Subcutaneous abdominal adipose tissue (tissue), 5 donors: ENCODE results near the gene EFCAB6.

Experiments
- H3K27ac ChIP-seq: one replicate; pipeline ENCODE4 v1.7.0; 2013; ENCODE audit warnings: low read depth, mild to moderate bottlenecking, inconsistent platforms, low read length, moderate library complexity
- H3K27me3 ChIP-seq, 5 donors: one replicate each; pipeline ENCODE4 v1.7.0; 2013; ENCODE audit warnings: low read length in 5 of 5, inconsistent platforms in 1 of 5; ENCODE audit not compliant: control insufficient read depth in 5 of 5, insufficient read depth in 4 of 5
- H3K36me3 ChIP-seq, 5 donors: one replicate each; pipeline ENCODE4 v1.7.0; 2013; ENCODE audit warnings: low read length in 5 of 5; ENCODE audit not compliant: control insufficient read depth in 5 of 5, insufficient read depth in 5 of 5
- H3K4me1 ChIP-seq, 5 donors: one replicate each; pipeline ENCODE4 v1.7.0; 2013; ENCODE audit warnings: low read length in 5 of 5, mild to moderate bottlenecking in 3 of 5, moderate library complexity in 1 of 5; ENCODE audit not compliant: control insufficient read depth in 5 of 5, insufficient read depth in 5 of 5
- H3K4me3 ChIP-seq, 5 donors: one replicate each; pipeline ENCODE4 v1.7.0; 2013; ENCODE audit warnings: low read length in 5 of 5, low read depth in 1 of 5
- H3K9ac ChIP-seq, 5 donors: one replicate each; pipeline ENCODE4 v1.7.0; 2013; ENCODE audit warnings: low read length in 5 of 5, mild to moderate bottlenecking in 4 of 5, moderate library complexity in 3 of 5
- H3K9me3 ChIP-seq, 5 donors: one replicate each; pipeline ENCODE4 v1.7.0; 2013; ENCODE audit warnings: low read length in 5 of 5; ENCODE audit not compliant: control insufficient read depth in 5 of 5
- donor health status: healthy.
- donor health status: healthy.
- donor health status: healthy.
- donor health status: healthy.
- donor health status: healthy.

EFCAB6 gene

DNA sequence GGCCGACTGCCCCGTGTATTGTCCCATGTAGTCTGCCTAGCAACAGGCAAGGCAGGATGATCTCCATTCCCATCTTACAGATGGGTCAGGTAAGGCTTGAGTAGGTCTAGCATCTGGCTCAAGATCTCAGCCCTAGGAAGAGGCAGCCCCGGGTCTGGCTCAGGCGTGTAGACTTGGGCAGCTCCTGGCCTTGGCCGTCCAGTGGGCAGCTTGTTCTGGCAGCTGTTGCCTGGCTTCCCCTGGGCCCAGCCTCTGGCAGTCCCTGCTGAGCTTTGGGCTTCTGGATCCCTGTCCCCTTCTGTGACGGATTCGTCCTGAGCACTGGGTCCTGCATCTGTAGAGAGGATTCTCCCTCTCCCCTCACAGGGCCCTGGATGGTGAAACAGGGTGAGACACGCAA, 327.9 kb downstream of the EFCAB6 start:
- H3K9ac ChIP-seq, result no peak overlapping the region
- H3K4me1 ChIP-seq, result no peaks in the 10 kb centered on the region
- no peak overlapping the region for H3K4me3 ChIP-seq
- H3K36me3 ChIP-seq, result no peaks in the 10 kb centered on the region
- H3K27me3 ChIP-seq, result peaks cover 21 to 50% (median 36%) of the 10 kb centered on the region in 5 donors
- H3K27ac ChIP-seq, result no peak overlapping the region
- no peaks in the 10 kb centered on the region for H3K9me3 ChIP-seq

DNA sequence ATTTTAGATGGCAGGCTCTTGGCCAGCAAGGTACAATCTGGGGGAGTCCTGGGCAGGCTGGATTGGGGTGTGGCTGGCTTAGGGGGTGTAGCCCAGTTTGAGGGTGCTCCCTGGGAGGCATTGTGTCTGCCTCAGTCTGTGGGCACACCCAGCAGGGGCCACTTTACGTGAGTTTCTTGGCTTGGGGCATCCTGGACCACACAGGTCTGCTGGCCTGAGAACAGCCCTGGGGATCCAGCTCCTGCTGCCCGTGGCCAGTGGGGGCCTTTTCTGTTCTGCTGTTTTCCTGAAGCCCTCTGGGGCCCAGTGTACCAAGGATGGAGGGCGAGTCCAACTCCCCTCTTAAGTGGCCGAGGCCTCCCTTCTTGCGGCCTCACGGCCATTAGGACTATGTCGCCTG, 328.4 kb downstream of the EFCAB6 start:
- H3K27me3 ChIP-seq, result peaks cover 17 to 47% (median 36%) of the 10 kb centered on the region in 5 donors
- no peak overlapping the region for H3K27ac ChIP-seq

DNA sequence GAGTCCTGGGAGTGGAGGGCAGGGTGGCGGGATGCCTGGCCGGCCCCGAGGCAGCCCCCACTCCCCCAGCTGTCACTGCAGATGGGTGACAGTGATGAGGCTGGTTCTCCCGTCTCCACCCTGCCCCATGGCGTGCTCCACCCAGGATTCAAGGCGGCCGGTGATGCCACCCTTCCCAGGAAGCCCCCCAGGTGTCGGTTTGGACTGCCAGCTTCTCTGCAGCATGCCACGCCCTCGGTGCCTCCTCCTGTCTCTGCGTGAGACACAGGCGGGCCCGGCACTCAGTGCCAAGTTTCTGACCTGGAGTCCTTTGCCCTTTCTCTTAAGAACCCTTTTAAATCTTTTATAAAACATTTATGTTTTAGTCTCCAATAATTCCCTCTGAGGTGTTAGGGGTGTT, 328.8 kb downstream of the EFCAB6 start:
- H3K9me3 ChIP-seq, result no peaks in the 10 kb centered on the region
- H3K36me3 ChIP-seq, result no peaks in the 10 kb centered on the region
- no peak overlapping the region for H3K9ac ChIP-seq
- no peak overlapping the region for H3K27ac ChIP-seq
- no peaks in the 10 kb centered on the region for H3K4me1 ChIP-seq
- H3K4me3 ChIP-seq, result no peak overlapping the region
- peaks cover 16 to 46% (median 36%) of the 10 kb centered on the region in 5 donors for H3K27me3 ChIP-seq

More for the DNA sequence above, 328.4 kb downstream of the EFCAB6 start:
- no peaks in the 10 kb centered on the region for H3K9me3 ChIP-seq
- H3K9ac ChIP-seq, result no peak overlapping the region
- H3K36me3 ChIP-seq, result no peaks in the 10 kb centered on the region
- H3K4me3 ChIP-seq, result no peak overlapping the region
- no peaks in the 10 kb centered on the region for H3K4me1 ChIP-seq

DNA sequence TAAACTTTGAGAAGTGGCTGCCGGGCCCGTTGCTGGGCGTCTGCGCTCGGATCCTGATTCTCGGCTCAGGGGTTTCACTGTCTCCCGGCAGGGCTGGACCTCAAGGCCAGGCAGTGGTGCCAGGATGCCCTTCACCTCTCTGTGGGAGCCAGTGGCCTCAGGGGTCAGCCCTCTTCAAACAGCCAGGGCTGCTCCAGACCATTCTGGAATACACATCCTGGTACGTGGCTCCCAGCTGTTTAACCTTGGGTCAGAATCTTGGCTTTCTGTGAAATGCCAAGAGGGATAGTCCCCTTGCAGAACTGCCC, 329.8 kb downstream of the EFCAB6 start:
- Histone ChIP-seq H3K4me3 (no peak overlapping the region), H3K27me3 (peaks cover 8 to 40% (median 27%) of the 10 kb centered on the region in 5 donors), H3K9me3 (no peaks in the 10 kb centered on the region), H3K4me1 (no peaks in the 10 kb centered on the region), H3K27ac (no peak overlapping the region), H3K9ac (no peak overlapping the region), H3K36me3 (no peaks in the 10 kb centered on the region)

DNA sequence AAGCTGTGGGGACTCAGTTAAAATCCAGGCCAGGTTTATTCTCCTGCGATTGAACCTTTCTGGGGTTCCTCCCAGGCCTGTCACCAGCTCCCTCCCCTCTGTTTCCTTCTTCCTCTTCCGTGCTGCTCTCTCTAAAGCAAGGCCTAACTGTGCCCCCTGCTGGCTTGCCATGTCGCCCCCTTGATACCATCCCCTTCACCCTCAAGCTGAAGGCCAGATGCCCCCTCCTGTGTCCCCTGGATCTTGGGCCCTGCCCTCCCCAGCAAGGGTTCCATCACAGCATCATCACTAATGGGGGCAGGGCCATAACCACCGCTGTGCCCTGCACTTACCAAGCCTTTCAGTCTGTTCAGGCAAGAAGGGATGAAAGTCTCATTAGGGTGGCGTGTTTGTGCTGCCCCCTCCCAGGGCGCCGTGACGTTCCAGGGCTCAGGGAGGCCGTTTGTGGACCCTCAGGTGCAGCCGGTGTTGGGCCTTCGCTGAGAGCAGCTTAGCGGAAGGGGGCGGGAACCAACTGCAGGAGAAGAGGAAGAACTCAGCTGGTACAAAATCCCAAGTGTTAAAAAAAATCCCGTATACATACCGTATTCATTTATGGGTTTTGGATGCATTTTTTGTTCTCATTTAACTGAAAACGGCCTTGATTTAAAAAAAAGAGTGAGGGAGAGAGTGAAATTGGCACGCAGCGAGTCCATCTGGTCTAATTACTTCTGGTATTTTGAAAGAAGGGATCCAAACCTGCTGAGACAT, 330.4 kb downstream of the EFCAB6 start:
- Histone ChIP-seq H3K27ac (no peak overlapping the region), H3K27me3 (peaks cover 8 to 37% (median 23%) of the 10 kb centered on the region in 5 donors), H3K4me1 (no peaks in the 10 kb centered on the region), H3K4me3 (peak overlapping the region in 3 of 5 donors; percentile 22 to 50 (median 46)), H3K36me3 (no peaks in the 10 kb centered on the region), H3K9me3 (no peaks in the 10 kb centered on the region), H3K9ac (no peak overlapping the region)

DNA sequence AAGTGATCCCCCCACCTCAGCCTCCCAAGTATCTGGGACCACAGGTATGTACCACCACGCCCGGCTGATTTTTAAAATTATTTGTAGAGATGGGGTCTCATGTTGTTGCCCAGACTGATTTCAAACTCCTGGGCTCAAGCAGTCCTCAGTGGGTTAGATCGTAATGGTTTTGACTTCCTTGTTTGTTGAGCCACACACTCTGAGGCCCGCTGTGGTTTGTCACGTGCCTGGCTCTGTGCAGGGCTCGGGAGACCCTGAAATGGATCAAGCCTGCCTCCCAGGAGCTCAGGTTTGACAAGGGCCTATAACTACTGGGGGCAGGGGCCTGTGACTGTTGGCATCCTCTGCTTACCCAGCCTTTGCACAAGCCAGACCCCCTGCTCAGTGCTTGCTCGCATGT, 332.1 kb downstream of the EFCAB6 start:
- Histone ChIP-seq H3K4me1 (no peaks in the 10 kb centered on the region), H3K27ac (no peak overlapping the region), H3K27me3 (peaks cover under 1 to 28% (median 9%) of the 10 kb centered on the region in 5 donors), H3K9ac (no peak overlapping the region), H3K9me3 (no peaks in the 10 kb centered on the region), H3K36me3 (no peaks in the 10 kb centered on the region), H3K4me3 (no peak overlapping the region)

- Histone ChIP-seq H3K4me3 (no peak overlapping the region), H3K9me3 (no peaks in the 10 kb centered on the region), H3K27ac (no peak overlapping the region), H3K9ac (no peak overlapping the region), H3K27me3 (peaks cover 4 to 23% (median 9%) of the 10 kb centered on the region in 5 donors), H3K4me1 (no peaks in the 10 kb centered on the region), H3K36me3 (no peaks in the 10 kb centered on the region)
These were observed 332.7 kb downstream of the EFCAB6 start for GRCh38 chr22:43479301-43479950.
